Measurements from ENCODE around the gene B4GALT4. TPM values are rescaled to one million over a fixed set of nuclear protein-coding genes. Genes with fewer than 3 reads are reported as not detected.

The B4GALT4 gene
- total RNA-seq, 1 donor from 2014 or later: 8.6 TPM

Other genes with a start within 250 kb of the B4GALT4 start
- gene IGSF11, start 206.0 kb downstream of the B4GALT4 start, total RNA-seq: 10.2 TPM
- gene TEX55, start 94.7 kb downstream of the B4GALT4 start, total RNA-seq: not detected
- not detected for gene UPK1B, start 67.3 kb downstream of the B4GALT4 start, total RNA-seq
- gene ARHGAP31, start 53.5 kb upstream of the B4GALT4 start, total RNA-seq: 2.0 TPM
- 9.8 TPM for gene TMEM39A, start 222.7 kb upstream of the B4GALT4 start, total RNA-seq
- 15.1 TPM for gene POGLUT1, start 228.1 kb upstream of the B4GALT4 start, total RNA-seq